Measurements from ENCODE around the gene CLCF1.
"Not testable (repeated sequence)": the region's sequence is repeated elsewhere in the genome, so short reads cannot be mapped to it uniquely, and the experiment has no call there.

The CLCF1 gene

DNA sequence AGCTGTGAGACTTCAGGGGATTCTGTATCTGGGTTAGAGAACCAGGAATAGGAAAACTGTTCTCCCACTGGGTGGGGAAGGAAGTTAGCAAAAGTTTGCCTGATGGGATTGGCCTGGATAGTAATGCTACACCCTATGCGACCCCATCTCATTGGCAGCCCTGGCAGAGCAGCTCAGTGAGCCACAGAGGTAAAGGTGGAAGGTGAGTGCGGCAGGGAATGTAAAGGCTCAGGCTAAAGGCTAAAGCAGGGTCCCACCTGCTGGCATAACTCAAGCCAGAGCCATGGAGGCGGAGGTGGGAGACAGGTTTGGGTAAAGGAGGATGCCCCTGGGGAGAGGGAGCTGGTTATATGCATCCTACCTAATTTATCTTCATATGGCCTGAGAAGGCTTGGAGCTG is 51.3 kb downstream of the CLCF1 start:
- no peak for DNase-seq (ENCODE audit: low spot score)

GRCh38 chr11:67321313-67321871 is 52.0 kb downstream of the CLCF1 start:
- DNase-seq (ENCODE audit: low spot score): no peak

GRCh38 chr11:67320691-67321090 is 52.7 kb downstream of the CLCF1 start:
- DNase-seq (ENCODE audit: low spot score): no peak

DNA sequence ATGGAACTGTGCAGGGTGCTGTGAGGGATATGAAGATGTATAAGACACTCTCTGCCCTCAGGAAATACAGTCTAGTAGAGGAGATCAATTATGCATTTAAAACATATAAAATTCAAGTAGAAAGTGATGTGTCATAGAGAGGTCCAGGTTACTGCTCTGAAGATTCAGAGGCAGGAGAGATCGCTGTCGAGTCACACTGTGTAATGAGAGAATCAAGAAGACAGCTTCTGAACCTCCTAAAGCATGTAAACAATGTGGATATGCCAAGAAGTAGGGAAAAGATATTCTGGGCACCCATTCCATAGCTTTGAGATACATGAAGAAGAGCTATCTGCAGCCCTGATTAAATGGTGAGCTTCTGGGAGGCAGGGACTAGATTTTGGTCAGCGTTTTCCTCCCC is 53.4 kb downstream of the CLCF1 start:
- DNase-seq (ENCODE audit: low spot score): no peak

- DNase-seq (ENCODE audit: low spot score): not testable (repeated sequence)
Observed at GRCh38 chr11:67318876-67319275, 54.5 kb downstream of the CLCF1 start.

DNA sequence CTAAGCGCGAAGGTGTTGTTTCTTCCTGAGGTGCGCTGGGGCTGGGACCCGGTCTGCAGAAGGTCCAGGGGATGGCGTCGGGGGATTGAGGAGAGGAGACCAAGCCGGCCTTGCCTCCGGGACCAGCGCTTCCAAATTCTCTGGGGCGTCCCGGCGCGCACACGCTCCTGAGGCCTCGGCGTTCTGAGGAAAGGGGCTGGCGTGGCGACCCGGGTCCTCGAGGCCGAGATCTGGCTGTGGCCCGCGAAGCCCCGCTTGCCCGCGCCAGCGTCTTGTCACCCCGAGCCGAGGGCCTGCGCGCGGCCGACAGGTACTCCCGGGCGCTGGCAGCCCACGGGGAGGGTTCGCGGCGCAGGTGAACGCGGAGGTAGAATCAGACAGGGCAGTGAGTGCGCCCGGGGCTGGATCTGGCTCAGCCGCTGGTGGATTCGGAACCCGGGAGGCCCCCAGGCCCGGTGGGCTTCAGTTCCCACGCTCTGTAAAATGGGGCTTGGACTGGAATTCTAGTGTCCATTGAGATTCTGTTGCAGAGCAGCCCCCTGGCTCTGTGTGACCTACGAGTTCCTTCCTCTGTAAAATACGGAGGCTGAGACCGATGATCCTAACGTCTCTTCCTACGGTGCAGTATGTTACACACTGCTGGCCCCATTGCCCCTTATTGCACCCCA is 55.4 kb downstream of the CLCF1 start:
- DNase-seq (ENCODE audit: low spot score): no peak

- DNase-seq (ENCODE audit: low spot score): peak; percentile 98
Observed at GRCh38 chr11:67317205-67317887, 56.1 kb downstream of the CLCF1 start.

DNA sequence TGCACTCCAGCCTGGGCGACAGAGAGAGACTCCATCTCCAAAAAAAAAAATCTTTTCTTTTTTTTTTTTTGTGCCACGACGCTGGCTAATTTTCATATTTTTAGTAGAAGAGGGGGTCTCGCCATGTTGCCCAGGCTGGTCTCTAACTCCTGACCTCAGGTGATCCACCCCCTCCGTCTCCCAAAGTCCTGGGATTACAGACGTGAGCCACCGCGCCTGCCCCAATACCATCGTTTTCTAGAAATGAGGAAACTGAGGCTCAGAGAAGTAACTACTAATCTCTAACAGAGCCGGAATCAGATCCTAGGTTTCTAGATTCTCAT is 56.6 kb downstream of the CLCF1 start:
- DNase-seq (ENCODE audit: low spot score): no peak

GRCh38 chr11:67315325-67315909 is 58.0 kb downstream of the CLCF1 start:
- DNase-seq (ENCODE audit: low spot score): no peak

GRCh38 chr11:67314218-67314617 is 59.2 kb downstream of the CLCF1 start:
- DNase-seq (ENCODE audit: low spot score): no peak

Data from LoVo (cell line).